ENCODE data around the gene GABRB1.

The GABRB1 gene

GRCh38 chr4:47040828-47041227 is 9.5 kb downstream of the GABRB1 start:
- H3K4me3 ChIP-seq (ENCODE audit: low read depth, low read length) = no peak overlapping the region
- no peak for DNase-seq (ENCODE audit: low read depth)
- in situ Hi-C loops (cut with HindIII; ENCODE audit: low sequenced_read_pairs) = no loop called here
- no peak for TF ChIP-seq CTCF (IDR thresholded peaks at IDR 0.05; ENCODE audit: low read depth, low read length, missing control alignments)

- in situ Hi-C loops (cut with HindIII; ENCODE audit: low sequenced_read_pairs) = no loop called here
- no peak overlapping the region for H3K4me3 ChIP-seq (ENCODE audit: low read depth, low read length)
- DNase-seq (ENCODE audit: low read depth) = no peak
- no peak for TF ChIP-seq CTCF (IDR thresholded peaks at IDR 0.05; ENCODE audit: low read depth, low read length, missing control alignments)
These were observed 12.5 kb downstream of the GABRB1 start for GRCh38 chr4:47043821-47044220.

- in situ Hi-C loops (cut with HindIII; ENCODE audit: low sequenced_read_pairs) = no loop called here
- no peak overlapping the region for H3K4me3 ChIP-seq (ENCODE audit: low read depth, low read length)
- TF ChIP-seq CTCF (IDR thresholded peaks at IDR 0.05; ENCODE audit: low read depth, low read length, missing control alignments) = no peak
- DNase-seq (ENCODE audit: low read depth) = no peak
These were observed 13.9 kb downstream of the GABRB1 start for GRCh38 chr4:47045261-47045660.

GRCh38 chr4:47049347-47049746 is 18.0 kb downstream of the GABRB1 start:
- in situ Hi-C loops (cut with HindIII; ENCODE audit: low sequenced_read_pairs) = no loop called here
- no peak for TF ChIP-seq CTCF (IDR thresholded peaks at IDR 0.05; ENCODE audit: low read depth, low read length, missing control alignments)
- DNase-seq (ENCODE audit: low read depth) = no peak
- H3K4me3 ChIP-seq (ENCODE audit: low read depth, low read length) = no peak overlapping the region

- TF ChIP-seq CTCF (IDR thresholded peaks at IDR 0.05; ENCODE audit: low read depth, low read length, missing control alignments) = no peak
- H3K4me3 ChIP-seq (ENCODE audit: low read depth, low read length) = no peak overlapping the region
- in situ Hi-C loops (cut with HindIII; ENCODE audit: low sequenced_read_pairs) = no loop called here
- no peak for DNase-seq (ENCODE audit: low read depth)
These were observed 19.7 kb downstream of the GABRB1 start for GRCh38 chr4:47050761-47051725.

- in situ Hi-C loops (cut with HindIII; ENCODE audit: low sequenced_read_pairs) = no loop called here
- no peak for DNase-seq (ENCODE audit: low read depth)
- H3K4me3 ChIP-seq (ENCODE audit: low read depth, low read length) = no peak overlapping the region
- no peak for TF ChIP-seq CTCF (IDR thresholded peaks at IDR 0.05; ENCODE audit: low read depth, low read length, missing control alignments)
These were observed 22.1 kb downstream of the GABRB1 start for GRCh38 chr4:47053485-47053884.

All from astrocyte of the cerebellum (primary cell).